Caco-2 (cell line): ENCODE results near the gene ATG2A. TPM values are rescaled to one million over a fixed set of nuclear protein-coding genes. Genes with fewer than 3 reads are reported as not detected.

Experiments used
- BruUV-seq: library from RNA; stranded (reverse); fragments of 400-500 nt; replicated peaks from 2 replicates; lab custom pipeline; 2021; lab: Mats Ljungman, UMichigan
- CTCF ChIA-PET: fragments of 300-600 bp; sonication (Branson Sonifier 250); formaldehyde crosslinking; loops from one replicate; lab custom pipeline; 2022; ENCODE audit warnings: antibody characterized with exemption; lab: Charles Lee
- POLR2A ChIA-PET: fragments of 300-600 bp; sonication (Branson Sonifier 250); formaldehyde crosslinking; loops from one replicate; lab custom pipeline; 2022; ENCODE audit warnings: antibody characterized with exemption; lab: Charles Lee
- DNase-seq, 2 experiments: peaks; one replicate each; pipeline versions ENCODE4 v3.0.0 to v3.0.0-alpha.2; 2020 to 2022
- H3K27me3 ChIP-seq: replicated peaks from 2 replicates; pipeline ENCODE4 v1.6.0; 2011; ENCODE audit warnings: low read length; ENCODE audit not compliant: control insufficient read depth, insufficient read depth
- H3K36me3 ChIP-seq: 2 replicates; pipeline ENCODE4 v1.5.1; 2011; ENCODE audit warnings: low read length; ENCODE audit not compliant: control insufficient read depth, insufficient read depth
- H3K4me1 ChIP-seq: fragments of 250-450 bp; sonication (Bioruptor Pico); 2 replicates; pipeline ENCODE4 v1.5.1; 2020; ENCODE audit warnings: mild to moderate bottlenecking
- H3K4me3 ChIP-seq: 2 replicates; pipeline ENCODE4 v1.5.1; 2011; ENCODE audit warnings: low read depth, mild to moderate bottlenecking, control low read depth, low read length
- H3K9me3 ChIP-seq: fragments of 250-450 bp; sonication (Bioruptor Pico); 2 replicates; pipeline ENCODE4 v1.5.1; 2020; ENCODE audit warnings: mild to moderate bottlenecking, moderate library complexity
- H3K27ac Mint-ChIP-seq: one replicate; pipeline ENCODE4 v1.8.0; 2022; ENCODE audit warnings: mixed read lengths; ENCODE audit not compliant: unreplicated experiment
- H3K27me3 Mint-ChIP-seq: one replicate; pipeline ENCODE4 v1.8.0; 2022; ENCODE audit warnings: mixed read lengths; ENCODE audit not compliant: insufficient read depth, unreplicated experiment
- H3K36me3 Mint-ChIP-seq: one replicate; pipeline ENCODE4 v1.8.0; 2022; ENCODE audit warnings: mild to moderate bottlenecking, mixed read lengths; ENCODE audit not compliant: insufficient read depth, unreplicated experiment
- H3K4me1 Mint-ChIP-seq: one replicate; pipeline ENCODE4 v1.8.0; 2022; ENCODE audit warnings: low read depth, mixed read lengths; ENCODE audit not compliant: unreplicated experiment
- H3K4me3 Mint-ChIP-seq: one replicate; pipeline ENCODE4 v1.8.0; 2022; ENCODE audit warnings: mild to moderate bottlenecking, moderate library complexity, mixed read lengths; ENCODE audit not compliant: unreplicated experiment
- H3K9me3 Mint-ChIP-seq: one replicate; pipeline ENCODE4 v1.8.0; 2022; ENCODE audit warnings: mixed read lengths; ENCODE audit not compliant: unreplicated experiment
- intact Hi-C: fragments of 100-400 bp; cut with micrococcal nuclease; formaldehyde crosslinking; loops from one replicate; pipeline ENCODE4 v1.10.0; 2022; ENCODE audit not compliant: unreplicated experiment
- total RNA-seq: library from RNA; stranded (reverse); gene quantifications from 2 replicates; pipeline ENCODE4 v1.2.3, GENCODE V29; 2022
- TF ChIP-seq, protein P1 (sequence below), 2 experiments: fragments of 200-600 bp in 1 of 2; IDR thresholded peaks; 1 replicate in 1 of 2; 2 replicates in 1 of 2; pipeline versions ENCODE4 v1.5.1 to v1.8.0; 2011 to 2022; ENCODE audit warnings: antibody characterized with exemption in 1 of 2, control low read depth in 1 of 2, inconsistent platforms in 1 of 2, low read depth in 1 of 2, low read length in 1 of 2, mild to moderate bottlenecking in 1 of 2, moderate library complexity in 1 of 2; ENCODE audit not compliant: insufficient read depth in 1 of 2, severe bottlenecking in 1 of 2, unreplicated experiment in 1 of 2

Gene ATG2A
- total RNA-seq, 1 experiment from 2014 or later, result 27.9 TPM

DNA sequence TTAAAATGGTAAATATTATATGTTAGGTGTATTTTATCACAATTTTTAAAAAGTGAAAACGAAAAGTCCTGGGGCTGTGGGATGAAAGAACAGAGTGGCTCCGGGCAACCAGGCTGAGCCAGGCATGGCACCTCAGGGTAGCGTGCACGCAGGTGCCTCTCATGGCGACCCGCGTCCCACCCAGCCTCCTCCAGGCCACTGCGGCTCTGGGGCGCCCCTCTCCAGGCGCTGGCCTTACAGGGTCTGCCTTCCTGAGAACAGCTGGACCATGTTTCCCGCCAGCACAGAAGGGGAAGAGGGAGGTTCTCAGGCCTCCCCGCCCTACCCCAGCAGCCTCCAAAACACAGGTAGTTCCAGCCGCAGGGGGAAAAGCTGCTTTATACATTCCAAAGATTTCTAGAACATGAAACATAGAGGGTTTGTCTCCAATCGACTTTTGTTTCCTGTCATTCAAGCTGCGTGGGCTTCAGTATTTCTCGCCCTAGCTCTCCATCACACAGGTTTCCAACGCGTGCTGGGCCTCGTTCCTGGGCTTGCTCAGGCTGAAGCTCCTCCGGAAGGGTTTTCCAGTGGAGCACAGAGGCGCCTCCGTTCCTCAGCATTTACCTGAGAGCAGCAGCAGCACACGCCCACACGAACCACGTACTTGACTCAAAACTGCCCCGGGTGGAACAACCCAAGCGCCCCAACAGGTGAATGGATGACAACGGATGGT is 49.1 kb downstream of the ATG2A start:
- Mint-ChIP-seq H3K9me3 (no peaks in the 10 kb centered on the region), H3K4me3 (no peak overlapping the region), H3K27me3 (no peaks in the 10 kb centered on the region), H3K4me1 (peaks cover 29% of the 10 kb centered on the region), H3K27ac (peak overlapping the region; percentile 68), H3K36me3 (peaks cover 75% of the 10 kb centered on the region)
- Histone ChIP-seq H3K4me1 (peaks cover 76% of the 10 kb centered on the region), H3K27me3 (no peaks in the 10 kb centered on the region), H3K9me3 (no peaks in the 10 kb centered on the region), H3K36me3 (peaks cover 9% of the 10 kb centered on the region), H3K4me3 (no peak overlapping the region)
- DNase-seq, result no peak
- POLR2A ChIA-PET, result no interaction called here
- intact Hi-C loops, result no loop called here
- CTCF ChIA-PET, result no interaction called here
- TF ChIP-seq, protein P1, sequence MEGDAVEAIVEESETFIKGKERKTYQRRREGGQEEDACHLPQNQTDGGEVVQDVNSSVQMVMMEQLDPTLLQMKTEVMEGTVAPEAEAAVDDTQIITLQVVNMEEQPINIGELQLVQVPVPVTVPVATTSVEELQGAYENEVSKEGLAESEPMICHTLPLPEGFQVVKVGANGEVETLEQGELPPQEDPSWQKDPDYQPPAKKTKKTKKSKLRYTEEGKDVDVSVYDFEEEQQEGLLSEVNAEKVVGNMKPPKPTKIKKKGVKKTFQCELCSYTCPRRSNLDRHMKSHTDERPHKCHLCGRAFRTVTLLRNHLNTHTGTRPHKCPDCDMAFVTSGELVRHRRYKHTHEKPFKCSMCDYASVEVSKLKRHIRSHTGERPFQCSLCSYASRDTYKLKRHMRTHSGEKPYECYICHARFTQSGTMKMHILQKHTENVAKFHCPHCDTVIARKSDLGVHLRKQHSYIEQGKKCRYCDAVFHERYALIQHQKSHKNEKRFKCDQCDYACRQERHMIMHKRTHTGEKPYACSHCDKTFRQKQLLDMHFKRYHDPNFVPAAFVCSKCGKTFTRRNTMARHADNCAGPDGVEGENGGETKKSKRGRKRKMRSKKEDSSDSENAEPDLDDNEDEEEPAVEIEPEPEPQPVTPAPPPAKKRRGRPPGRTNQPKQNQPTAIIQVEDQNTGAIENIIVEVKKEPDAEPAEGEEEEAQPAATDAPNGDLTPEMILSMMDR (IDR thresholded peaks at IDR 0.05; ENCODE audit: insufficient read depth in 1 of 2, low read depth in 1 of 2, low read length in 1 of 2, severe bottlenecking in 1 of 2, unreplicated experiment in 1 of 2), result no peak
- BruUV-seq, result no TSS peak

DNA sequence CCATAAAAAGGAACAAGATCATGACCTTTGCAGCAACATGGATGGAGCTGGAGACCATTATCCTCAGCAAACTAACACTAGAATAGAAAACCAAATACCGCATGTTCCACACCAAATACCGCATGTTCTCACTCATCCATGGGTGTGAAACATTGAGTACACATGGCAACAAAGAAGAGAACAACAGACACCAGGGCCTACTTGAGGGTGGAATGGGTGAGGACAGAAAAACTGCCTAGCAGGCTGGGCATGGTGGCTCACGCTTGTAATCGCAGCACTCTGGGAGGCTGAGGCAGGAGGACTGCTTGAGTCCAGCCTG is 50.9 kb downstream of the ATG2A start:
- DNase-seq, result no peak
- Mint-ChIP-seq H3K4me1 (peaks cover 19% of the 10 kb centered on the region), H3K9me3 (no peaks in the 10 kb centered on the region), H3K27me3 (no peaks in the 10 kb centered on the region), H3K4me3 (no peak overlapping the region), H3K36me3 (peaks cover 62% of the 10 kb centered on the region), H3K27ac (peak overlapping the region; percentile 40)
- Histone ChIP-seq H3K4me3 (no peak overlapping the region), H3K27me3 (no peaks in the 10 kb centered on the region), H3K36me3 (peaks cover 7% of the 10 kb centered on the region), H3K9me3 (no peaks in the 10 kb centered on the region), H3K4me1 (peaks cover 70% of the 10 kb centered on the region)
- intact Hi-C loops, result no loop called here
- ChIA-PET CTCF (interaction anchor here (0.7 to 2.5 kb wide), 2 partner anchors 22 kb away, joined by 3 to 6 read pairs; no protein-coding TSS in a partner anchor), POLR2A (interaction anchor here (1.6 kb wide), 1 partner anchor 11 kb away, joined by 5 read pairs; no protein-coding TSS in a partner anchor)
- no TSS peak for BruUV-seq
- TF ChIP-seq, protein P1 (IDR thresholded peaks at IDR 0.05; ENCODE audit: insufficient read depth in 1 of 2, low read depth in 1 of 2, low read length in 1 of 2, severe bottlenecking in 1 of 2, unreplicated experiment in 1 of 2), result no peak

DNA sequence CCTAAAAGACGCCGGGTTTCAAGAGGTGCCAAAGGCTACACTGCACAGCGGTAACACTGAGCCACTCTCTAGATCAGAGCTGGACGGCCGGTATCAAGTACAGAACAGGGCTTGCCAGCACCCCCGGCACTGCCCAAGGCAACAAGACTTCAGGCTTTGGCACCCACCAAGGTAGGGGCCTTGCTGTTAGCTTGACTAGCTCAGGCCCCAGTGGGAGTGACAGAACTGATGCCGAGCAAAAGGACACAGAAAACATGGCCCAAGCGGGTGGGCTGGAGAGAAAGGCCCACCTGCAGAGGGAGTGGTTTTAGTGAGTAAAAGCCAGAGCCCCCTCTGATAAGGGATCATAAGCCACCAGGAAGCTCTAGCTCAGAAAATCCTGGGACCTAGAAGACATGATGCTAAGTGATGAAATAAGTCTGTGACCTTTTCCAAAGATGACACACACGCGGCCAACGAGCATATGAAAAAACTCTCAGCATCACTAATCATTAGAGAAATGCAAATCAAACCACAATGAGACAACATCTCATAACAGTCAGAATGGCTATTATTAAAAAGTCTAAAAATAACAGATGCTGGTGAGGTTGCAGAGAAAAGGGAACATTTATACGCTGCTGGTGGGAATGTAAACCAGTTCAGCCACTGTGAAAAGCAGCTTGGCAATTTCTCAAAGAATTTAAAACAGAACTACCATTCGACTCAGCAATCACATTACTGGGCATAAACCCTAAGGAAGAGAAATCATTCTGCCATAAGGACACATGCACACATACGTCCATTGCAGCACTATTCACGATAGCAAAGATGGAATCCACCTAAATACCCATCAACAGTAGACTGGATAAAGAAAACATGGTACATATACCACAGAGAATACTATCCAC is 51.5 kb downstream of the ATG2A start:
- no peaks in the 10 kb centered on the region for H3K27me3 ChIP-seq
- H3K4me3 ChIP-seq, result no peak overlapping the region
- intact Hi-C loops, result loop anchor here (2.0 kb wide), 1 partner anchor 13 kb away; the partner anchor contains the start of gene EHD1
- Mint-ChIP-seq H3K27ac (peak overlapping the region; percentile 45), H3K4me1 (peaks cover 16% of the 10 kb centered on the region), H3K9me3 (no peaks in the 10 kb centered on the region), H3K4me3 (no peak overlapping the region), H3K27me3 (no peaks in the 10 kb centered on the region), H3K36me3 (peaks cover 58% of the 10 kb centered on the region)
- no peak for DNase-seq
- TF ChIP-seq, protein P1 (IDR thresholded peaks at IDR 0.05; ENCODE audit: insufficient read depth in 1 of 2, low read depth in 1 of 2, low read length in 1 of 2, severe bottlenecking in 1 of 2, unreplicated experiment in 1 of 2), result no peak
- peaks cover 64% of the 10 kb centered on the region for H3K4me1 ChIP-seq
- no peaks in the 10 kb centered on the region for H3K9me3 ChIP-seq
- POLR2A ChIA-PET, result interaction anchor here (0.6 to 1.6 kb wide), 3 partner anchors 12 to 87 kb away, joined by 3 to 5 read pairs (median 3); partner anchors contain the start of gene SF1
- BruUV-seq, result TSS peak; percentile 19
- CTCF ChIA-PET, result interaction anchor here (0.7 to 2.5 kb wide), 3 partner anchors 8 to 22 kb away, joined by 3 to 6 read pairs (median 6); no protein-coding TSS in a partner anchor
- H3K36me3 ChIP-seq, result peaks cover 5% of the 10 kb centered on the region; the same call in 1 of the 2 replicates
